ENCODE measurements around the gene MAST2.

Gene MAST2

DNA sequence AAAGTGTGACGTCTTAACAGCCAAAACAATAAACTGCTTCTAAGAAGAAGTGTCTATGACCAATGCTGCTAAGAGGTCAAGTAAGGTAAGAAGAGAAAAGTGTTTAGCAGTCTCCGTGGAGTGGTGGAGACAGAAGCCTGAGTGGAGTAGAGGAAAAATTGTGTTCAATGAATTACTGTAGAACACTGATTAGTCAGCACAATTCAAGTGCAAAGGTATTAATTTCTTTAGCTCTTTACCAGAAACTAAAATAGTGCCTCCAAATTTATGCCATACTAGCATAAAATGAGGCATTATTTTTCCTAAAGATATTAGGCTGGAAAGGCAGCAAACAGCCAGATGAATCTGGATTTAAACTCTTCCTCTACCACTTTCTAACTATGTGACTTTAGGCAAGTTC, 272.9 kb downstream of the MAST2 start:
- no peak overlapping the region for H3K4me3 ChIP-seq (ENCODE audit: low read depth, low read length)
- TF ChIP-seq, protein P1, sequence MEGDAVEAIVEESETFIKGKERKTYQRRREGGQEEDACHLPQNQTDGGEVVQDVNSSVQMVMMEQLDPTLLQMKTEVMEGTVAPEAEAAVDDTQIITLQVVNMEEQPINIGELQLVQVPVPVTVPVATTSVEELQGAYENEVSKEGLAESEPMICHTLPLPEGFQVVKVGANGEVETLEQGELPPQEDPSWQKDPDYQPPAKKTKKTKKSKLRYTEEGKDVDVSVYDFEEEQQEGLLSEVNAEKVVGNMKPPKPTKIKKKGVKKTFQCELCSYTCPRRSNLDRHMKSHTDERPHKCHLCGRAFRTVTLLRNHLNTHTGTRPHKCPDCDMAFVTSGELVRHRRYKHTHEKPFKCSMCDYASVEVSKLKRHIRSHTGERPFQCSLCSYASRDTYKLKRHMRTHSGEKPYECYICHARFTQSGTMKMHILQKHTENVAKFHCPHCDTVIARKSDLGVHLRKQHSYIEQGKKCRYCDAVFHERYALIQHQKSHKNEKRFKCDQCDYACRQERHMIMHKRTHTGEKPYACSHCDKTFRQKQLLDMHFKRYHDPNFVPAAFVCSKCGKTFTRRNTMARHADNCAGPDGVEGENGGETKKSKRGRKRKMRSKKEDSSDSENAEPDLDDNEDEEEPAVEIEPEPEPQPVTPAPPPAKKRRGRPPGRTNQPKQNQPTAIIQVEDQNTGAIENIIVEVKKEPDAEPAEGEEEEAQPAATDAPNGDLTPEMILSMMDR (IDR thresholded peaks at IDR 0.05; ENCODE audit: low read depth, low read length), result no peak

DNA sequence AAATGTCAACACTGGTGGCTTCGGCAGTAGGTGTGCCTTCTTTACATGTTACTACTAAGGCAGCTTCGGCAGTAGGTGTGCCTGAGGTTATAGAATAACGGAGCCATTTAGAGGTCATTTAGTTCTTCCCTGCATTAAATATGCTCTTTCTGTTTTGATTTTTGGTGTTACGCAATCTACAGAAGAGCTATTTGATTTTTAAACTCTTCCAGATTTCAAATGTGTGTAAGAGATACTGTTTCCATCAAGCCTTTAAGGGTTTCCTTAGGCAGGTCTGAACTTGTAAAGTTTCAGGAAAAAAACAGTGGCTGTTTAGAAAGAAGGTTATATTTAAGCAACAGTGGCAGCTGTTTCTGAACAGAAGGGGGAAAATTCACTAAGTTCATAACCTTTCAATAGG, 274.2 kb downstream of the MAST2 start:
- H3K4me3 ChIP-seq (ENCODE audit: low read depth, low read length), result no peak overlapping the region
- TF ChIP-seq, protein P1 (IDR thresholded peaks at IDR 0.05; ENCODE audit: low read depth, low read length), result no peak

GRCh38 chr1:46080257-46080656, 276.8 kb downstream of the MAST2 start:
- H3K4me3 ChIP-seq (ENCODE audit: low read depth, low read length), result no peak overlapping the region
- TF ChIP-seq, protein P1 (IDR thresholded peaks at IDR 0.05; ENCODE audit: low read depth, low read length), result no peak

DNA sequence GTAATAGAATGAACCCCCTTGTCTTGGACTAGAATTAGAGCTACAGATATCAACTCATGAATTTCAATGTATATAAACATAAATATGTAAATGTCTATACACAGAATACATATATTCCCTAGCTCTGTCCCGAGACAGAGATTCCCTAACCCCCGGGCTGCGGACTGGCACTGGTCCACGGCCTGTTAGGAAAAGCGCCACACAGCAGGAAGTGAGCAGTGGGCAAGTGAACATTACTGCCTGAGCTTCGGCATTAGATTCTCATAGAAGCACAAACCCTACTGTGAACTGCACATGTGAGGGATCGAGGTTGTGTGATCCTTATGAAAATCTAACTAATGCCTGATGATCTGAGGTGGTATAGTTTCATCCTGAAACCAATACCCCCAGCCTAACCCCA, 277.8 kb downstream of the MAST2 start:
- TF ChIP-seq, protein P1 (IDR thresholded peaks at IDR 0.05; ENCODE audit: low read depth, low read length), result no peak
- no peak overlapping the region for H3K4me3 ChIP-seq (ENCODE audit: low read depth, low read length)

DNA sequence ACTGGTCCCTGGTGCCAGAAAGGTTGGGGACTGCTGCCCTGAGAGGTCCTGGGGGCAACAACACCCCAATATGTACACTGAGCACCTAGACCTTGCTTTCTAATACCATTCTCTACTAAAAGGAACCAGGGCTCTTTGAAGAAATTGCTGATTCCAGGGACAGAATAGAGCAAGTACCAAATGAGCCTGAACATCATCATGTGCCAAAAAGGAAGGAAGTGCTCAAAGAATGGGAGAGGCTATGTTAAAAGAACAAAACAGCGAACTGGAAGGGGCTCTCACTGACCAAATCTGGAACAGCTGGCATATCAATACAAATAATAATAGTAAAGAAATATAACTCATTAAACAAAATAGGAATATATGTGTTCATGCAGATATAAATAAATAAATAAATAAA, 278.2 kb downstream of the MAST2 start:
- TF ChIP-seq, protein P1 (IDR thresholded peaks at IDR 0.05; ENCODE audit: low read depth, low read length), result no peak
- H3K4me3 ChIP-seq (ENCODE audit: low read depth, low read length), result no peak overlapping the region

- no peak overlapping the region for H3K4me3 ChIP-seq (ENCODE audit: low read depth, low read length)
- TF ChIP-seq, protein P1 (IDR thresholded peaks at IDR 0.05; ENCODE audit: low read depth, low read length), result no peak
Observed at GRCh38 chr1:46083579-46083978, 280.2 kb downstream of the MAST2 start.

GRCh38 chr1:46084553-46085451, 281.4 kb downstream of the MAST2 start:
- H3K4me3 ChIP-seq (ENCODE audit: low read depth, low read length), result no peak overlapping the region
- TF ChIP-seq, protein P1 (IDR thresholded peaks at IDR 0.05; ENCODE audit: low read depth, low read length), result no peak
